Measurements from ENCODE around the gene RPL12. TPM values are rescaled to one million over a fixed set of nuclear protein-coding genes. Genes with fewer than 3 reads are reported as not detected.

The RPL12 gene
- polyA plus RNA-seq, 1 donor: 1,367 TPM

DNA sequence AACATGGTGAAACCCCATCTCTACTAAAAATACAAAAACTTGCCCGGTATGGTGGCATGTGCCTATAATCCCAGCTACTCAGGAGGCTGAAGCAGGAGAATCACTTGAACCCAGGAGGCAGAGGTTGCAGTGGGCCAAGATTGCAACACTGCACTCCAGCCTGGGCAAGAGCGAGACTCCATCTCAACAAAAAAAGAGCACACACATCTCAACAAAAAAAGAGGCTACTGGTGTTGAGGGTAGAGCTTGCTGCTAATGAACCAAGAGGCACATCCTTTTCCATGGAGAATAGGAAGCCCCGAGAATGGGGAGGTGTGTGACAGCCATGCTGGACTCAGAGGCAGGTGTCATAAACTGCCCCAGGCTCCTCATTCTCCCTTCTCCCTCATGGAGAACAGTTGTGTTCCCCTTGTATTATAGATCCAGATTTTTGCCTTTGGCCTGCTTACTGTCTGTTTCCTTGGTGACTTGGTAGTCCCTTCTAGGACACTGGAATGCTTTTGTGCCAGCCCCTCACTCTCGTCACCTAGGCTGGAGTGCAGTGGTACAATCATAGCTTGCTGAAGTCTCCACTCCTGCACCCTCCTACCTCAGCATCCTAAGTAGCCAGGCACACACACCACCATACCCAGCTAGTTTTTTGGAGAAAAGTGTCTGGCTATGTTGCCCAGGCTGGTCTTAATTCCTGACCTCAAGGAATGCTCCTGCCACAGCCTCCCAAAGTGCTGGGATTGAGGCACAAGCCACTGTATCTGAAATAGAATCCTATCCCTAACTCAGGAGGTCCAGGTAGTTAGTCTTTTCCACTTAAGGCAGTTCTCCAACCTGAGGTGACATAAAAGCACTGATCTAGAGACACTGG lies 5.1 kb downstream of the RPL12 start:
- no peak for DNase-seq

- no peak for DNase-seq
These were observed 6.0 kb downstream of the RPL12 start for GRCh38 chr9:127444921-127445850.

GRCh38 chr9:127444283-127444920 lies 6.8 kb downstream of the RPL12 start:
- DNase-seq: no peak

DNA sequence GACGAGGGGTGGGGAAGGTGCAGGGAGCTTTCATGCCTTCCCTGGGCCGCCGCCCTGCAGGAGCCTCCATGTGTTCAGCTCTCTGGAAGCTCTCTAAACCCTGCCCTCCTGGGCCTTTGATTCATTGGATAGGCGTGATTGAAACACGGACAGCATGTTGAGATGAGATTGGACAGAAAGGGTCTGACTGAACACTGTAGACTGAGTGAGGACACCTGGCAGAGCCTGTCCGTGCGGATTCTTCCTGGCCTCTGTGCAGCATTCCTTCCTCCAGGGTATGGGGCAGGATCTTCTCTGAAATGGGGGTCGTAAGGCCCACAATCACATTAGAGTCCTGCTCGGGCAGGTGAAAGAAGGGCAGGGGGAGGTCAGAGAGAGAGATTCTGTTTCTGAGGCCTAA lies 12.8 kb downstream of the RPL12 start:
- no peak for DNase-seq

GRCh38 chr9:127437497-127438264 lies 13.5 kb downstream of the RPL12 start:
- no peak for DNase-seq

- no peak for DNase-seq
These were observed 20.8 kb downstream of the RPL12 start for GRCh38 chr9:127430415-127430814.

DNA sequence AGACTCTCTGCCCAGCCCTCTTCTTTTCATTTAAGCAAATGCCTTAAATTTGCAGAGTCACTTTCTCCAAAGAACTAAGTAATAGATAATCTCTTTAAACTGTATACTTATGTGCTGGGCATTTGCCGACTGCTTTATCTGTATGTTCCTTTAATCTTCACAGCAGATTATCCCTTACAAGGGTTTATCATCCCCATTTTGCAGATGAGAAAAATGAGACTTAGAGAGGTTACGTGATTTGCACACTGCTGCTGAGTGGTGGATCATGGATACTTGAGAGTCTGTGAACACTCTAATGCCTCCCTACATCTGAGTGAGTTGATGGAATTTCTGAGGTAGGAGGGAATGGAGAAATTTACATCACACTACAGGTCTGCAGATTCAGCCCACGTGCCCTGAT lies 22.9 kb downstream of the RPL12 start:
- no peak for DNase-seq

DNA sequence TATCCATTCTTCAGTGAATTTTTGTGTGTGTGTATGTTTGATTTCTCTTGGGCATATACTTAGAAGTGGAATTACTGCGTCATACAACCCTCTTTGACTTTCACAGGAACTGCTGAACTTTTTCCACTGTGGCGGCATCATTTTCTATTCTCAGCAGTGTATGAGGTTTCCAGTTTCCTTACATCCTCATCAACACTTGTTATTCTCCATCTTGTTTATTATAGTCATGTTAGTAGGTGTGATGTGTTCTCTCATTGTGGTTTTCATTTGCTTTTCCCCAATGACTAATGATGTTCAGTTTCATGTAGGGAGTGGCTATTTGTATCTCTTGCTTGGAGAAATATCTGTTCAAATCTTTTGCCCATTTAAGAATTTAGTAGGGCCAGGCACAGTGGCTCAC lies 24.4 kb downstream of the RPL12 start:
- DNase-seq: no peak

DNA sequence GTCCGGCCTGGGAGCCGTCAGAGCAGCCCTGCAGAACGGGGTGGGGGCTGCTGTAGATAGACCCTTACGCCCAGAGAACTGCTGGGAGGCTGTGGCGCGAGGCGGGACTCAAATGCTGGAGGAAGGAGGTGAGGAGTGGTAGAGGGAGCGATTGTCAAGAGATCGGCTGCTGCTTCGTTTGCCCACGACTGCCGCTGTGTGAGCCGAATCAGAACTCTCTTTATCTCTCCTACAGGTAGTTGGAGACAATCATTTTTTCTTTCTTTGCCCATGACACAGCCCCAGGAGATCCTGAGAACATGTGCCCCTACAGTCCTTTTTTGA lies 26.6 kb downstream of the RPL12 start:
- no peak for DNase-seq

- DNase-seq: peak; percentile 93
These were observed 27.1 kb downstream of the RPL12 start, which contains the start of gene ZNF79 for GRCh38 chr9:127423934-127424675. TSS of gene ZNF79 (plus strand) at chr9:127424382. CDS start at chr9:127424788, 406 bp downstream.

DNA sequence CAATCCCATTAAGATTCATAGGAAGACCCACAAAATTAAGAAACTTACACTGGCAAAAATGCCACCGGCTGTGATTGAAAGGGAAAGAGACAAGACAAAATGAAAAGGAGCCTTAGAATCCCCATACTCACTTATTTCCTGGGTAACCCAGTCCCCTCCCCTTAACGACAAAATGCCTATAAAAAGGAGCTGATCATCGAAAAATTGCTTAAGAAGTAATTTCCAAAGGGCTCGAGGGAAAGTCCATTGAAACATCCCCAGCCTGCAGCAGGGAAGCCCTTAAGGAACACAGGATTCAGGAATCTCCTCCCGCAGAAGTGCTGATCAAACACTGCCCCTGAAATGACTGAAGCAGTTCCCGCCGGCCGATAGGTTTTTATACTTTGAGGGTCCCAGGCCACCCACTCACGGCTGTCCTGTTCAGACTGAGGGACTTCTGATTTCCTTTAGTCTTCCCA lies 27.7 kb downstream of the RPL12 start:
- no peak for DNase-seq

DNA sequence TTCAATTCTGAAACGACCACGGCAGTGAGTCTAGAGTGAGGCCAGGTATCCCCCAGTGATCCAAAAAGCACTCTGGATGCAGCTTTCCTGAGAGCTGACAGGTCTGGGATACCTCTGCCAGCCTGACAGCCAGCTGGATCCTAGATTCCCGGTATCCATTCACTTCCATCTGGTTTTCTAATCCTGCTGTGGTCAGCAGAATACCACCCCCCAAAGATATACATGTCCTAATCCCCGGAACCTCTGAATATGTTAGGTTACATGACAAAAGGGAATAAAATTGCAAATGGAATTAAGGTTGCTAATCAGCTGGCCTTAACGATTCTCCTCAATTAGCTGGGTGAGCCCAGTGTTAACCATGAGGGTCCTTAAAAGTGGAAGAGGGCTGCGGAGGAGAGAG lies 28.4 kb downstream of the RPL12 start:
- DNase-seq: no peak

DNA sequence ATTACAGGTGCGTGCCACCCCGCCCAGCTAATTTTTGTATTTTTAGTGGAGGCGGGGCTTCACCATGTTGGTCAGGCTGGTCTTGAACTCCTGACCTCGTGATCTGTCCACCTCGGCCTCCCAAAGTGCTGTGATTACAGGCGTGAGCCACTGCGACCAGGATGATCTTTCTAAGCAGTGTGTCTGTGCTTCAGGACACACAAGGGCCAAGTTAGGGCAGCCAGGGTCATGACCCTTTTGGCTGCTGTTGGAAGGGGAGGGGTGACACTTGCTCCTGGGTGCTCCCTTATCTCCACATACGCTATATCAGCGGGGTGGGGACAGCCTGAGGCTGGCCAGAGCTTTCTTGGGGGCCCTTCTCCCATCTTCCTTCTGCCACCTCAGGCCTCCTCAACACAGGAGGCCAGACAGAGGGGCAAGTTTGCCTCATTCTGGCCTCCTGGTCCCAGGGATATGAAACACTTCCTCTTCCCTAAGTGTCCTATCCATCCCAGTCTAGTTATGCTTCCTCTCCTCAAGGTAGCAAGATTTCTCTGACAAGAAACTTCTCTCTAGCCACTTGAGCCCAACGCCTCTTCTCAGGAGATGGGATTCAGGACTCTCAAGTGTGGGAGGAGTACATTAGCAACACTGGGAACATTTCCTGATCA lies 28.9 kb downstream of the RPL12 start:
- DNase-seq: no peak

- no peak for DNase-seq
These were observed 30.1 kb downstream of the RPL12 start for GRCh38 chr9:127421057-127421456.

DNA sequence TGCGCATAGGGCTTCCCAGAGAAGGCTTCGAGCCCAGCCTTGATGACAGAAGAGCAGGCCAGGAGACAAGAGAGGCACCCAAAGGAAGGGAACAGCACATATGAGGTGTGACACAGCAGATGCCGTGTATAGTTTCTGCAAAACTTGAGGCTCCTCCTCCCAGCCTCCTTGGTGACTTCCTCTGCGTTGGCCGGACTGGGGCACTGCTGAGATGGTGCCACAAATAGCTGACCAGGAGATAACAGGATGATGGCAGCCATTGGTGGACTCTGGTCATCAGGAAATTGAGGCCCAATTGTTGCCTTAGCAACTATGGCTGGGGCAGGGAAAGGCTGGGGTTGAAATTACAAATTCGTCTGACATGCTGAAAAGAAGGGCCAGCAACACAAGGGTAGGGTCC lies 31.9 kb downstream of the RPL12 start:
- no peak for DNase-seq

GRCh38 chr9:127418037-127418471 lies 33.2 kb downstream of the RPL12 start:
- DNase-seq: no peak

DNA sequence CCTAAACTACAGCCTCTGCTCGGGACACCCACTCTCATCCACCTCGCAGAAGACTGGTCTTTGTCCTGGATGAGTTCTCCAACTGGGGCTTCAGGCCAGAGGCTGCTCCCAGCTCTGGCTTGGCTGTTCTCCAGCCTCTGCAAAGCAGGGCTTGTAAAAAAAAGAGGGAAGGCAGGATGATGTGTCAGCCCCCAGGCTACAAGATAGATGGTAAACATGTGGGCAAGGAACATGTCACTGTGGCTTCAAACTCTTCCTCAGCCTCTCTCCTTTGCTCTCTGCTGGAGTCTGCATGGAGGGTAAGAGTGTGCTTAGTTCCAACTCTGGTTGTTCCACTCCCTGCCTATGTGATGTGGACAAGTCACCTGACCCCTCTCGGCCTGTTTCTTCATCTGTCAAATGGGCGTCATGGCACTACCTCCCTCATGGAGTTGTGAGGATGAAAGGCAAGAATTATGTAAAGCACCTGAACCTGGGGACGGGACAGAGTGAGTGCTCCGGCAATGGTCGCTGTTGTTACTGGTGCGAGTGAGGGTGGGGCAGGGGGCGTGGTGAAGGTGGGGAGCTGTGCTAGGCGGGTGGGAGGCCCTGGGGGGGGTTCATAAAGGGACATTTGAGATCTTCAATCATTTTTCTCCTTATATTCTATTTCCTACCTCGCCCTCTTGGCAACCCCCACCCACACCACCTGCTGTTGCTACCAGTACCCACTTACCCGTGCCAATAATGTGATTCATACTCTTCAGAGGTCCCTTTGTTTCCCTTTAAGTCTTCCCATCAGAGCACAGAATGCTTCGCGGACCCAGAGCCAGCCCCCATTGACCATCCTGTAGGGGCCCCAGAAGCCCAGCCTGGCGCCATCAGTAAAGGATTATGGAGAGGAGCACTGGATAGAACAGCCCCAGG lies 33.8 kb downstream of the RPL12 start:
- DNase-seq: no peak

DNA sequence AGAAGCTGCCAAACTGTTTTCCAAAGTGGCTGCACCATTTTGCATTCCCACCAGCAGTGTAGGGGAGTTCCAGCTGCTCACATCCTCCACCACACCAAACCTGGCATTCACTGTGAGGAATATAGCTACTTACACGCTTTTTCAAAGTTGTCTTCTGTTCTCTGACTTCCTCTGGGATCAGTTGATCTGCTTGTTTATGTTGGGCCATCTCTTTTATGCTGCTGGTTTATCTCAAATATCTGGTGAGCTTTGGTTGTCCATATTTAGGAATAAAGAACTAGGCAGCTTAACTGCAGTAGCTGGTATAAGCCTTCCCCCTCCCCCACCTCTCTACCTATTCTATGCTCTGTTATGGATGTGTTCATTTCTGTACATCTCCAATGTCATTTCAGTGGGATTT lies 35.5 kb downstream of the RPL12 start:
- no peak for DNase-seq

- no peak for DNase-seq
These were observed 36.1 kb downstream of the RPL12 start for GRCh38 chr9:127415141-127415540.
